ENCODE measurements around the gene IL19. TPM values are rescaled to one million over a fixed set of nuclear protein-coding genes. Genes with fewer than 3 reads are reported as not detected.

Gene IL19
- total RNA-seq, 1 experiment from 2014 or later = not detected

DNA sequence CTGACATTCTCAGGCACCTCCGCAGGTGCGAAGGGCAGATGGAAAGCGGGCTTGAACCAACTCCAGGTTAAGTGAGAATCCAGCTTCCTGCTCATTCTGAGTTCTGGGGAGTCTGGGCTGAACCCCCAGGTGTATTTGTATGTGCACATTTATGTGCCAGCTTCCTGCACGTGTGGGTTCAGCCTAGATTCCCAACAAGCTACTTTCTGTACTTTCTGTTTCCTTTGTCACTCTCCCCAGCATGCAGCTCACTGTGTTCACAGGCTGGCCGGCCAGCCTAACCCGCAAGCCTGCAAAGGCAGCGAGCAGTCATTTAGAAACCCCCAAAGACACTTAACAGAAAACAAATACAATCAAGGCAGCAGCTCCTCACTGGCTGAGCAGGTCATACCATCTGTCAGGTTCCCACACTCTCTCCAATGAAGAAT lies 1.3 kb upstream of the IL19 start:
- Histone ChIP-seq H4K8ac (replicated peaks; ENCODE audit: insufficient read length, low read depth, low read length) (no peak overlapping the region), H2BK120ac (ENCODE audit: low read depth, low read length, poor library complexity, severe bottlenecking) (no peak overlapping the region), H3K4ac (ENCODE audit: low read depth, low read length) (no peak overlapping the region), H3K23ac (ENCODE audit: insufficient read length, low read depth, low read length) (no peak overlapping the region), H3K27me3 (ENCODE audit: insufficient read depth, low read length) (no peaks in the 10 kb centered on the region), H2BK20ac (ENCODE audit: low read depth, low read length, poor library complexity, severe bottlenecking) (no peak overlapping the region), H3K14ac (ENCODE audit: insufficient read depth, low read length) (no peak overlapping the region), H2BK5ac (ENCODE audit: insufficient read length, low read length) (no peak overlapping the region), H3T11ph (ENCODE audit: low read length) (no peak overlapping the region), H3K79me2 (ENCODE audit: insufficient read depth, low read length) (no peaks in the 10 kb centered on the region), H4K20me1 (ENCODE audit: control insufficient read depth, insufficient read depth, insufficient read length) (no peaks in the 10 kb centered on the region), H4K91ac (ENCODE audit: insufficient read length, low read depth, low read length) (no peak overlapping the region), H3K79me1 (ENCODE audit: insufficient read depth, low read depth, low read length, poor library complexity, severe bottlenecking) (no peaks in the 10 kb centered on the region), H3K9me3 (ENCODE audit: control insufficient read depth, low read depth, low read length) (no peaks in the 10 kb centered on the region), H3K9ac (ENCODE audit: extremely low read depth, insufficient read length, low read length) (no peak overlapping the region), H2BK12ac (ENCODE audit: insufficient read length, low read depth, low read length) (no peak overlapping the region), H2BK15ac (ENCODE audit: low read depth, low read length) (no peak overlapping the region), H2AK5ac (ENCODE audit: insufficient read length, low read length) (no peak overlapping the region), H3K56ac (ENCODE audit: insufficient read length, low read depth, low read length) (no peak overlapping the region), H3K27ac (ENCODE audit: insufficient read length, low read depth, low read length) (no peak overlapping the region), H3K18ac (ENCODE audit: insufficient read length, low read depth, low read length) (no peak overlapping the region), H3K4me2 (ENCODE audit: insufficient read depth, insufficient read length, low read length) (no peak overlapping the region), H2AFZ (ENCODE audit: low read length) (no peak overlapping the region), H3K4me1 (ENCODE audit: insufficient read depth, low read length) (peaks cover 3% of the 10 kb centered on the region; the same call in 1 of the 2 replicates), H4K5ac (ENCODE audit: insufficient read length, low read depth, low read length) (no peak overlapping the region), H3K23me2 (ENCODE audit: insufficient read length, low read depth, low read length, poor library complexity, severe bottlenecking) (no peaks in the 10 kb centered on the region)
- Mint-ChIP-seq H3K4me1 (peaks cover 30 to 35% of the 10 kb centered on the region in 2 experiments), H3K27me3 (ENCODE audit: low read depth) (peaks cover 15% of the 10 kb centered on the region), H3K9me3 (no peaks in the 10 kb centered on the region), H3K4me3 (no peak overlapping the region), H3K36me3 (ENCODE audit: insufficient read depth in 1 of 3, low read depth in 3 of 3) (no peaks in the 10 kb centered on the region), H3K27ac (no peak overlapping the region)
- TF ChIP-seq, protein P1, sequence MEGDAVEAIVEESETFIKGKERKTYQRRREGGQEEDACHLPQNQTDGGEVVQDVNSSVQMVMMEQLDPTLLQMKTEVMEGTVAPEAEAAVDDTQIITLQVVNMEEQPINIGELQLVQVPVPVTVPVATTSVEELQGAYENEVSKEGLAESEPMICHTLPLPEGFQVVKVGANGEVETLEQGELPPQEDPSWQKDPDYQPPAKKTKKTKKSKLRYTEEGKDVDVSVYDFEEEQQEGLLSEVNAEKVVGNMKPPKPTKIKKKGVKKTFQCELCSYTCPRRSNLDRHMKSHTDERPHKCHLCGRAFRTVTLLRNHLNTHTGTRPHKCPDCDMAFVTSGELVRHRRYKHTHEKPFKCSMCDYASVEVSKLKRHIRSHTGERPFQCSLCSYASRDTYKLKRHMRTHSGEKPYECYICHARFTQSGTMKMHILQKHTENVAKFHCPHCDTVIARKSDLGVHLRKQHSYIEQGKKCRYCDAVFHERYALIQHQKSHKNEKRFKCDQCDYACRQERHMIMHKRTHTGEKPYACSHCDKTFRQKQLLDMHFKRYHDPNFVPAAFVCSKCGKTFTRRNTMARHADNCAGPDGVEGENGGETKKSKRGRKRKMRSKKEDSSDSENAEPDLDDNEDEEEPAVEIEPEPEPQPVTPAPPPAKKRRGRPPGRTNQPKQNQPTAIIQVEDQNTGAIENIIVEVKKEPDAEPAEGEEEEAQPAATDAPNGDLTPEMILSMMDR (conservative IDR thresholded peaks at IDR 0.05) = no peak
- WGBS (ENCODE audit: extremely low coverage, insufficient read length, low lambda C conversion rate) = no CpG with 5 or more reads among the region's 7 CpGs
- no peak for DNase-seq

All from H9 (cell line).